CD1c-positive myeloid dendritic cell (primary cell): ENCODE measurements around the gene PLCB4.

Source experiments
- DNase-seq: peaks from one replicate; pipeline ENCODE4 v3.0.0-alpha.2; 2016; ENCODE audit errors: extremely low spot score

PLCB4 gene

GRCh38 chr20:9061434-9061833 lies 7.5 kb upstream of the PLCB4 start:
- no peak for DNase-seq

- DNase-seq = no peak
Measured at GRCh38 chr20:9062066-9062465, 6.8 kb upstream of the PLCB4 start.

- no peak for DNase-seq
Measured at GRCh38 chr20:9066191-9066590, 2.7 kb upstream of the PLCB4 start.

- DNase-seq = no peak
Measured at GRCh38 chr20:9068233-9068801, 570 bp upstream of the PLCB4 start.

GRCh38 chr20:9070304-9070703 lies 1.4 kb downstream of the PLCB4 start:
- no peak for DNase-seq

- DNase-seq = no peak
Measured at GRCh38 chr20:9071976-9072726, 3.3 kb downstream of the PLCB4 start.

- DNase-seq = no peak
Measured at GRCh38 chr20:9072861-9073500, 4.1 kb downstream of the PLCB4 start.

- DNase-seq = no peak
Measured at GRCh38 chr20:9075264-9076095, 6.6 kb downstream of the PLCB4 start.

- DNase-seq = no peak
Measured at GRCh38 chr20:9076440-9076839, 7.6 kb downstream of the PLCB4 start.

GRCh38 chr20:9078826-9079731 lies 10.2 kb downstream of the PLCB4 start:
- no peak for DNase-seq

- no peak for DNase-seq
Measured at GRCh38 chr20:9081423-9081966, 12.6 kb downstream of the PLCB4 start.

GRCh38 chr20:9082741-9083140 lies 13.9 kb downstream of the PLCB4 start:
- DNase-seq = no peak

GRCh38 chr20:9087531-9088217 lies 18.8 kb downstream of the PLCB4 start:
- no peak for DNase-seq

GRCh38 chr20:9088556-9088955 lies 19.7 kb downstream of the PLCB4 start:
- DNase-seq = no peak

GRCh38 chr20:9092113-9092512 lies 23.2 kb downstream of the PLCB4 start:
- no peak for DNase-seq

GRCh38 chr20:9092655-9093054 lies 23.8 kb downstream of the PLCB4 start:
- DNase-seq = no peak

GRCh38 chr20:9093218-9093957 lies 24.5 kb downstream of the PLCB4 start:
- DNase-seq = no peak

GRCh38 chr20:9099372-9099771 lies 30.5 kb downstream of the PLCB4 start:
- DNase-seq = no peak

GRCh38 chr20:9100691-9101090 lies 31.8 kb downstream of the PLCB4 start:
- DNase-seq = no peak

- DNase-seq = no peak
Measured at GRCh38 chr20:9102456-9102855, 33.6 kb downstream of the PLCB4 start.
